BE2C (cell line): ENCODE measurements around the gene ASAP2.

Experiments used
- DNase-seq: peaks from one replicate; pipeline ENCODE4 v3.0.0-alpha.2; 2020
- H3K27me3 ChIP-seq: fragments of 250-450 bp; sonication (Bioruptor Pico); 2 replicates; pipeline ENCODE4 v1.5.1; 2020; ENCODE audit warnings: mild to moderate bottlenecking
- H3K36me3 ChIP-seq: fragments of 250-450 bp; sonication (Bioruptor Pico); 2 replicates; pipeline ENCODE4 v1.5.1; 2020; ENCODE audit warnings: mild to moderate bottlenecking
- H3K4me1 ChIP-seq: fragments of 250-450 bp; sonication (Bioruptor Pico); 2 replicates; pipeline ENCODE4 v1.5.1; 2020
- H3K4me3 ChIP-seq: 2 replicates; pipeline ENCODE4 v1.5.1; 2011; ENCODE audit warnings: low read depth, low read length
- H3K9me3 ChIP-seq: fragments of 250-450 bp; sonication (Bioruptor Pico); 2 replicates; pipeline ENCODE4 v1.5.1; 2020
- CTCF ChIP-seq: IDR thresholded peaks from 2 replicates; pipeline ENCODE4 v1.5.1; 2012; ENCODE audit warnings: mild to moderate bottlenecking, low read depth, low read length

Gene ASAP2

GRCh38 chr2:9248363-9248762 is 41.8 kb downstream of the ASAP2 start:
- no peak overlapping the region for H3K4me3 ChIP-seq
- H3K36me3 ChIP-seq, result no peaks in the 10 kb centered on the region
- TF ChIP-seq CTCF, result no peak
- H3K9me3 ChIP-seq, result no peaks in the 10 kb centered on the region
- peaks cover 14% of the 10 kb centered on the region for H3K4me1 ChIP-seq
- H3K27me3 ChIP-seq, result no peaks in the 10 kb centered on the region
- DNase-seq, result no peak

DNA sequence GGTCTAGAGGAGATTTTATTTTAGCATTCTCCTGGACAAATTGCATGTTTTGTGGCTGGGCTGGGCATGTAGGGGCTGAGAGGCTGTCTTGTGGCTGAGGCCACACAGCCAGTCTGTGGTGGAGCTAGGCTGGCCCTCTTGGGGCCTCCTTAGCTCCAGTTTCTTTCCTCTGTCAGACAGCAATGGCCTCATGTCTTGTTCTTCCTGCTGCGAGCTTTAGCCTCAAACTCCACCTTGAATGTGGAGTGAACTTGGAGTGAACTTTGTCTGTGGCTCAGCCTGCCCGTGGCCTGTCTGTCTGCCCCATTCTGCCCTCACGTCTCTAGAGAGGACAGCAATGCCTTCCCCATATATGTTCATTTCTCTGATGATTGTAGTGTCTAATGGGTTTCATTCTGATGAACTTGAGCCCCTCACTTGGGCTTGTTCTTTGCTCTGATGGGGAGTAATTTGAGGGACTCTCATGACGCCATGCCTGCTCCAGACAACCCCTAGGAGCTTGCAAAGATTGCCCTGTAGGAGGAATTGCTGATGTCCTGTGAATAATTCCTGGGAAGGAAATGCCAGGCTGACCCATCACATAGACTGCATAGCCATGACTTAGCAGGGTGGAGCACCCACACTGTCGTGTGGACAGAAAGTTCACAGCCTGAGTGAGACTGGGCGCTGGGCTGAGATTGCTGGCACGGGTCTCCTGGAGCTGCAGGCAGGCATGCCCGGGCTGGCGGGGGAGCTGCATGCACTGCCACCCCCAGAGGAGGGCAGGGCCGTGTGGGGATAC is 42.6 kb downstream of the ASAP2 start:
- Histone ChIP-seq H3K4me3 (no peak overlapping the region), H3K36me3 (no peaks in the 10 kb centered on the region), H3K27me3 (no peaks in the 10 kb centered on the region), H3K9me3 (no peaks in the 10 kb centered on the region), H3K4me1 (peaks cover 14% of the 10 kb centered on the region)
- no peak for DNase-seq
- no peak for TF ChIP-seq CTCF

DNA sequence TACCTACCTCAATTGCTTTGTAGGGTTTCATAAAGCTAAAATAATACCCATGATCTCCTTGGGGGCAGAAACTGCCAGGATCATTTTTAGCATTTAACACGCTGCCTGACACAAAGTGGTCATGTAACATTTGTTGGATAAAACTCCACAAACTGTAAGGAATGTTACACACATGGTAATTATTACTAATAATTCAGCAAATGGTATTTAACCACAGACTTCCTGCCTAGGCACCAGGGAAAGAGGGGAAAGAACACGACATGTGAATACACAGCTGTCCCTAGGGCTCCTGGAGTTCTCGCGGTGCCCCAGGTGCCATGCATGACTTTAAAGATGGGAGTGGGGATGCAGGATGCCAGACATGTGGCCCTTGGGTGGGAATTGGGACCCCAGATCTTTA is 43.5 kb downstream of the ASAP2 start:
- no peak for TF ChIP-seq CTCF
- H3K4me3 ChIP-seq, result no peak overlapping the region
- no peaks in the 10 kb centered on the region for H3K9me3 ChIP-seq
- H3K36me3 ChIP-seq, result no peaks in the 10 kb centered on the region
- no peaks in the 10 kb centered on the region for H3K27me3 ChIP-seq
- peaks cover 14% of the 10 kb centered on the region for H3K4me1 ChIP-seq
- no peak for DNase-seq

- H3K9me3 ChIP-seq, result no peaks in the 10 kb centered on the region
- no peaks in the 10 kb centered on the region for H3K36me3 ChIP-seq
- H3K4me3 ChIP-seq, result no peak overlapping the region
- no peak for DNase-seq
- no peaks in the 10 kb centered on the region for H3K27me3 ChIP-seq
- H3K4me1 ChIP-seq, result peaks cover 14% of the 10 kb centered on the region
- TF ChIP-seq CTCF, result no peak
These were observed 44.0 kb downstream of the ASAP2 start for GRCh38 chr2:9250498-9251153.

DNA sequence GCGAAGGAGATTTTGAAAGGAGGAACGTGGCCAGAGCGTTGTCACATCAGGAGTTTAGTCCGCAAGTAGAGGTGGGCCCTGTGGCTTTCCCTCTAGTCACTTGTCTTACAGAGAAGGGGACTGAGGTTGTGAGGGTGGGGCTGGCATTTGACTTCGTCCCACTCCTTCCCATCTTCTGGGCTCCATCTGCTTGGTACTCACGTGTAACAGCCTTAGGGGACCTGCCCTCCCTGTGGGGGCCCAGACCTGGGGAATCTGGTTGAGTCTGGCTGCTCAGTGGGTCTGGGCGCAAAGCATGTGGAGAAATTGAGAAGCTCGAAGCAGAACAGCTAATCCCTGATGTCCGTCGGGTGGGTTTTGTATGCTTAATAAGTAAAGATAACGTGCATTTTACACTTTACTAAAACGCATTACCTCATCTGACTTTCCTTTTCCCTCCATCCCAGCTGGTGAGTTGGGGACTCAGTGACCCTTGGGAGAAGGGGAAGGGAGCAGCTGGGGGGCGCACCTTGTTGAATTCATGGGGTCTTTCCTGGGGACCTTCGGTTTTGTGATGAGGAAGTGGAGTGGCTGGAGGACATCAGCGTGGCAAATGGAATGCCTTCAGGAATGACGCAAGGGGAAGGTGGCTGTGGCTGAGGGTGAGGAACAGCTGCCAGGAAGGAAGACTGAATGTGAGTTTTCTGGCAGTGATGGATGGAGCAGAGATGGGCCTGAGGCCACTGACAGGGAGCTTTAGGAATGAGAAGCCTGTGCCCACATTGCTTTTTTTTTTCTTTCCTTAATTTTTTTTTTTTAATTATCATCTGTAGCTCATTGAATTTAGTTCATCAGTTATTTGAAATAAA is 44.8 kb downstream of the ASAP2 start:
- DNase-seq, result peak; percentile 53
- Histone ChIP-seq H3K27me3 (no peaks in the 10 kb centered on the region), H3K36me3 (no peaks in the 10 kb centered on the region), H3K4me3 (no peak overlapping the region), H3K9me3 (no peaks in the 10 kb centered on the region), H3K4me1 (peaks cover 17% of the 10 kb centered on the region)
- no peak for TF ChIP-seq CTCF
